Pancreas (tissue), 10 donors: ENCODE data around the gene CACNA2D3. TPM values are rescaled to one million over a fixed set of nuclear protein-coding genes. Genes with fewer than 3 reads are reported as not detected.

Source experiments
- ATAC-seq, 4 donors: fragments of 200-7000 bp; cut with Tn5 transposase; one replicate each; pipeline versions ENCODE4 v1.8.0 to v1.9.1; 2020; ENCODE audit warnings: mild to moderate bottlenecking in 4 of 4, moderate library complexity in 4 of 4
- DNase-seq, 6 donors: peaks; one replicate each; pipeline ENCODE4 v3.0.0-alpha.2; 2020
- FAIRE-seq: peaks from 2 replicates; lab custom pipeline; 2012; peaks lifted over from hg19 to GRCh38; lab: Jason Lieb, UNC
- H3K27ac ChIP-seq, 4 donors: fragments of 200-600 bp; sonication (generic); 1 replicate in 3 of 4; 2 replicates in 1 of 4; pipeline versions ENCODE4 v1.5.0 to v1.8.0; 2020
- H3K27me3 ChIP-seq, 4 donors: fragments of 200-600 bp; one replicate each; pipeline ENCODE4 v1.8.0; 2021
- H3K36me3 ChIP-seq, 3 donors: fragments of 200-600 bp; sonication (generic) in 1 of 3; one replicate each; pipeline versions ENCODE4 v1.5.0 to v1.8.0; 2020 to 2021
- H3K4me1 ChIP-seq, 3 donors: fragments of 200-600 bp; one replicate each; pipeline ENCODE4 v1.8.0; 2021
- H3K4me3 ChIP-seq, 4 donors: fragments of 200-600 bp; sonication (generic) in 2 of 4; one replicate each; pipeline versions ENCODE4 v1.5.0 to v1.8.0; 2020 to 2021
- H3K9me3 ChIP-seq, 4 donors: fragments of 200-600 bp; one replicate each; pipeline ENCODE4 v1.8.0; 2021
- CTCF ChIP-seq, 4 donors: fragments of 200-600 bp; sonication (generic) in 3 of 4; IDR thresholded peaks; one replicate each; pipeline versions ENCODE4 v1.5.0 to v1.8.0; 2021; ENCODE audit warnings: antibody characterized with exemption in 4 of 4
- WGBS, 2 donors: extraction: QIAGEN DNeasy Blood & Tissue Kit; methylation state at CpG; one replicate each; pipeline ENCODE4 v1.1.7; 2013; 5-methylcytosine and 5-hydroxymethylcytosine counted together
- intact Hi-C, 3 donors: fragments of 100-400 bp; cut with DNase I; formaldehyde crosslinking; loops; one replicate each; pipeline versions ENCODE4 v1.11.1 to v1.14.2; 2022
- polyA plus RNA-seq, 2 donors: library from polyadenylated mRNA; stranded (reverse); fragments of 200-250 nt; gene quantifications; one replicate each; pipeline ENCODE4 v1.2.3, GENCODE V29; 2013
- total RNA-seq, 6 donors: library from RNA; stranded (reverse); fragmentation: NEBNext Ultra II Directional in 4 of 6; extraction: Animal tissue kit (Norgen Biotek cat#: 25700) in 4 of 6; gene quantifications; one replicate each; pipeline versions ENCODE4 v1.2.1 to v1.2.4, GENCODE V29; 2021 to 2023
- donor health status: healthy with polysubstance abuse.
- donor health status: DM: no; HTN: no; CAD: no; lungs with moderate emphysema.
- donor health status: DM: no; HTN: no; CAD: no.
- donor health status: control.
- donor health status: control.
- donor health status: Bipolar disorder and iron deficiency.
- donor health status: DM: yes; HTN: yes; CAD: no.
- donor health status: DM: no; HTN: no; CAD: no.
- donor health status: DM: no; HTN: no; CAD: no.
- donor health status: DM: yes; HTN: yes; CAD: no.

CACNA2D3 gene
- total and polyA plus RNA-seq, 8 donors: 0.19 to 0.75 (median 0.37) TPM; not detected in 2

- ATAC-seq: no peak
- Histone ChIP-seq H3K27ac (no peak overlapping the region), H3K27me3 (no peaks in the 10 kb centered on the region), H3K9me3 (no peaks in the 10 kb centered on the region), H3K4me3 (no peak overlapping the region), H3K36me3 (no peaks in the 10 kb centered on the region), H3K4me1 (no peaks in the 10 kb centered on the region)
- 82 to 92% methylated on average over 4 of the region's 4 CpGs for WGBS, 2 donors
- TF ChIP-seq CTCF (IDR thresholded peaks at IDR 0.05): no peak
- FAIRE-seq: no peak
- no peak for DNase-seq
- intact Hi-C loops: no loop called here
Measured at GRCh38 chr3:54985856-54986255, 863.5 kb downstream of the CACNA2D3 start.

- intact Hi-C loops: no loop called here
- no peaks in the 10 kb centered on the region for H3K9me3 ChIP-seq
- H3K4me1 ChIP-seq: no peaks in the 10 kb centered on the region
- H3K4me3 ChIP-seq: no peak overlapping the region
- ATAC-seq (no peak), FAIRE-seq (no peak), DNase-seq (no peak)
- 85 to 88% methylated on average over 4 of the region's 4 CpGs for WGBS, 2 donors
- no peak for TF ChIP-seq CTCF (IDR thresholded peaks at IDR 0.05)
- H3K27me3 ChIP-seq: no peaks in the 10 kb centered on the region
- H3K36me3 ChIP-seq: no peaks in the 10 kb centered on the region
- no peak overlapping the region for H3K27ac ChIP-seq
Measured at GRCh38 chr3:54986294-54986693, 863.9 kb downstream of the CACNA2D3 start.

- H3K9me3 ChIP-seq: no peaks in the 10 kb centered on the region
- FAIRE-seq (no peak), ATAC-seq (no peak), DNase-seq (no peak)
- no peak for TF ChIP-seq CTCF (IDR thresholded peaks at IDR 0.05)
- no peaks in the 10 kb centered on the region for H3K36me3 ChIP-seq
- H3K4me1 ChIP-seq: no peaks in the 10 kb centered on the region
- no peak overlapping the region for H3K27ac ChIP-seq
- 62 to 68% methylated on average over 4 of the region's 4 CpGs for WGBS, 2 donors
- H3K4me3 ChIP-seq: no peak overlapping the region
- H3K27me3 ChIP-seq: no peaks in the 10 kb centered on the region
- intact Hi-C loops: no loop called here
Measured at GRCh38 chr3:54987719-54988118, 865.4 kb downstream of the CACNA2D3 start.

- no peak overlapping the region for H3K27ac ChIP-seq
- FAIRE-seq (no peak), ATAC-seq (peak in 1 of 4 donors; percentile 27), DNase-seq (no peak)
- H3K4me1 ChIP-seq: no peaks in the 10 kb centered on the region
- no peak for TF ChIP-seq CTCF (IDR thresholded peaks at IDR 0.05)
- 76 to 84% methylated on average over 4 of the region's 4 CpGs for WGBS, 2 donors
- no peak overlapping the region for H3K4me3 ChIP-seq
- H3K9me3 ChIP-seq: no peaks in the 10 kb centered on the region
- intact Hi-C loops: no loop called here
- no peaks in the 10 kb centered on the region for H3K36me3 ChIP-seq
- no peaks in the 10 kb centered on the region for H3K27me3 ChIP-seq
Measured at GRCh38 chr3:54988302-54988837, 866.0 kb downstream of the CACNA2D3 start.

GRCh38 chr3:54988838-54989630 lies 866.7 kb downstream of the CACNA2D3 start:
- ATAC-seq (peak in 3 of 4 donors; percentile 28 to 76 (median 53)), DNase-seq (no peak), FAIRE-seq (no peak)
- H3K27me3 ChIP-seq: no peaks in the 10 kb centered on the region
- no peaks in the 10 kb centered on the region for H3K36me3 ChIP-seq
- H3K4me1 ChIP-seq: no peaks in the 10 kb centered on the region
- WGBS, 2 donors: 67 to 69% methylated on average over 5 of the region's 5 CpGs
- no peak for TF ChIP-seq CTCF (IDR thresholded peaks at IDR 0.05)
- intact Hi-C loops: no loop called here
- no peaks in the 10 kb centered on the region for H3K9me3 ChIP-seq
- H3K27ac ChIP-seq: no peak overlapping the region
- no peak overlapping the region for H3K4me3 ChIP-seq
